Caco-2 (cell line): ENCODE results near the gene EEF1A1. TPM values are rescaled to one million over a fixed set of nuclear protein-coding genes. Genes with fewer than 3 reads are reported as not detected.

Experiments used
- BruUV-seq: library from RNA; stranded (reverse); fragments of 400-500 nt; replicated peaks from 2 replicates; lab custom pipeline; 2021; lab: Mats Ljungman, UMichigan
- CTCF ChIA-PET: fragments of 300-600 bp; sonication (Branson Sonifier 250); formaldehyde crosslinking; loops from one replicate; lab custom pipeline; 2022; ENCODE audit warnings: antibody characterized with exemption; lab: Charles Lee
- POLR2A ChIA-PET: fragments of 300-600 bp; sonication (Branson Sonifier 250); formaldehyde crosslinking; loops from one replicate; lab custom pipeline; 2022; ENCODE audit warnings: antibody characterized with exemption; lab: Charles Lee
- DNase-seq, 2 experiments: peaks; one replicate each; pipeline versions ENCODE4 v3.0.0 to v3.0.0-alpha.2; 2020 to 2022
- H3K27me3 ChIP-seq: replicated peaks from 2 replicates; pipeline ENCODE4 v1.6.0; 2011; ENCODE audit warnings: low read length; ENCODE audit not compliant: control insufficient read depth, insufficient read depth
- H3K36me3 ChIP-seq: 2 replicates; pipeline ENCODE4 v1.5.1; 2011; ENCODE audit warnings: low read length; ENCODE audit not compliant: control insufficient read depth, insufficient read depth
- H3K4me1 ChIP-seq: fragments of 250-450 bp; sonication (Bioruptor Pico); 2 replicates; pipeline ENCODE4 v1.5.1; 2020; ENCODE audit warnings: mild to moderate bottlenecking
- H3K4me3 ChIP-seq: 2 replicates; pipeline ENCODE4 v1.5.1; 2011; ENCODE audit warnings: low read depth, mild to moderate bottlenecking, control low read depth, low read length
- H3K9me3 ChIP-seq: fragments of 250-450 bp; sonication (Bioruptor Pico); 2 replicates; pipeline ENCODE4 v1.5.1; 2020; ENCODE audit warnings: mild to moderate bottlenecking, moderate library complexity
- H3K27ac Mint-ChIP-seq: one replicate; pipeline ENCODE4 v1.8.0; 2022; ENCODE audit warnings: mixed read lengths; ENCODE audit not compliant: unreplicated experiment
- H3K27me3 Mint-ChIP-seq: one replicate; pipeline ENCODE4 v1.8.0; 2022; ENCODE audit warnings: mixed read lengths; ENCODE audit not compliant: insufficient read depth, unreplicated experiment
- H3K36me3 Mint-ChIP-seq: one replicate; pipeline ENCODE4 v1.8.0; 2022; ENCODE audit warnings: mild to moderate bottlenecking, mixed read lengths; ENCODE audit not compliant: insufficient read depth, unreplicated experiment
- H3K4me1 Mint-ChIP-seq: one replicate; pipeline ENCODE4 v1.8.0; 2022; ENCODE audit warnings: low read depth, mixed read lengths; ENCODE audit not compliant: unreplicated experiment
- H3K4me3 Mint-ChIP-seq: one replicate; pipeline ENCODE4 v1.8.0; 2022; ENCODE audit warnings: mild to moderate bottlenecking, moderate library complexity, mixed read lengths; ENCODE audit not compliant: unreplicated experiment
- H3K9me3 Mint-ChIP-seq: one replicate; pipeline ENCODE4 v1.8.0; 2022; ENCODE audit warnings: mixed read lengths; ENCODE audit not compliant: unreplicated experiment
- intact Hi-C: fragments of 100-400 bp; cut with micrococcal nuclease; formaldehyde crosslinking; loops from one replicate; pipeline ENCODE4 v1.10.0; 2022; ENCODE audit not compliant: unreplicated experiment
- total RNA-seq: library from RNA; stranded (reverse); gene quantifications from 2 replicates; pipeline ENCODE4 v1.2.3, GENCODE V29; 2022
- TF ChIP-seq, protein P1 (sequence below), 2 experiments: fragments of 200-600 bp in 1 of 2; IDR thresholded peaks; 1 replicate in 1 of 2; 2 replicates in 1 of 2; pipeline versions ENCODE4 v1.5.1 to v1.8.0; 2011 to 2022; ENCODE audit warnings: antibody characterized with exemption in 1 of 2, control low read depth in 1 of 2, inconsistent platforms in 1 of 2, low read depth in 1 of 2, low read length in 1 of 2, mild to moderate bottlenecking in 1 of 2, moderate library complexity in 1 of 2; ENCODE audit not compliant: insufficient read depth in 1 of 2, severe bottlenecking in 1 of 2, unreplicated experiment in 1 of 2

The EEF1A1 gene
- total RNA-seq, 1 experiment from 2014 or later, result 9,491 TPM

GRCh38 chr6:73504160-73504559 is 16.7 kb downstream of the EEF1A1 start:
- H3K4me1 Mint-ChIP-seq, result no peaks in the 10 kb centered on the region
- CTCF ChIA-PET, result no interaction called here

DNA sequence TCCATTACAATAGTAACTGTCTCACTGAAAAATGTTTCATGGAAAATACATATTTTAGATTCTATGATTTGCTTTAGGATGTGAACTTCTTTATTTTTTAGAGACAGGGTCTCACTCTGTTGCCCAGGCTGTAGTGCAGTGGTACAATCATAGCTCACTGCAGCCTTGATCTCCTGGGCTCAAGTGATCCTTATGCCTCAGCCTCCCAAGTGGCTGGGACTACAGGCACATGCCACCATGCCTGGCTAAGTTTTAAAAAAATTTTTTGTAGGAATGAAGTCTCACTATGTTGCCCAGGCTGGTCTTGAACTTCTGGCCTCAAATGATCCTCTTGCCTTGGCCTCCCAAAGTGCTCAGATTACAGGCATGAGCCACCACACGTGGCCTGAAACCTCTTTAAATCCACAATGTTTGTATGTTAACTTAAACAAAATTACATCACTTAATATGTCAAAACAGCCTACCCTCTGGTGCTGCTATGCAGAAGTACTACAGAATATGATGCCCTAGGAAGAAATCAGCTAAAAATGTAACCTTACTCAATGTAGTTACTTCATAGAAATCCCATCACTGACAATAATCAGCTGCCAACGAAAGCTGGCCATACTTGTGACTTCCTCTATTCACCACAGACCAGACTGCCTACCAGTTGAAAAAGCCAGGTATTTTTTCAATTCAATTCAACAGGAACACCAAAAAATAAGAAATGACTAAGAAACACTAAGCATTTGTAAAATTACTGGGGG is 17.6 kb downstream of the EEF1A1 start:
- TF ChIP-seq, protein P1, sequence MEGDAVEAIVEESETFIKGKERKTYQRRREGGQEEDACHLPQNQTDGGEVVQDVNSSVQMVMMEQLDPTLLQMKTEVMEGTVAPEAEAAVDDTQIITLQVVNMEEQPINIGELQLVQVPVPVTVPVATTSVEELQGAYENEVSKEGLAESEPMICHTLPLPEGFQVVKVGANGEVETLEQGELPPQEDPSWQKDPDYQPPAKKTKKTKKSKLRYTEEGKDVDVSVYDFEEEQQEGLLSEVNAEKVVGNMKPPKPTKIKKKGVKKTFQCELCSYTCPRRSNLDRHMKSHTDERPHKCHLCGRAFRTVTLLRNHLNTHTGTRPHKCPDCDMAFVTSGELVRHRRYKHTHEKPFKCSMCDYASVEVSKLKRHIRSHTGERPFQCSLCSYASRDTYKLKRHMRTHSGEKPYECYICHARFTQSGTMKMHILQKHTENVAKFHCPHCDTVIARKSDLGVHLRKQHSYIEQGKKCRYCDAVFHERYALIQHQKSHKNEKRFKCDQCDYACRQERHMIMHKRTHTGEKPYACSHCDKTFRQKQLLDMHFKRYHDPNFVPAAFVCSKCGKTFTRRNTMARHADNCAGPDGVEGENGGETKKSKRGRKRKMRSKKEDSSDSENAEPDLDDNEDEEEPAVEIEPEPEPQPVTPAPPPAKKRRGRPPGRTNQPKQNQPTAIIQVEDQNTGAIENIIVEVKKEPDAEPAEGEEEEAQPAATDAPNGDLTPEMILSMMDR (IDR thresholded peaks at IDR 0.05; ENCODE audit: insufficient read depth in 1 of 2, low read depth in 1 of 2, low read length in 1 of 2, severe bottlenecking in 1 of 2, unreplicated experiment in 1 of 2), result no peak
- intact Hi-C loops, result no loop called here
- H3K36me3 Mint-ChIP-seq, result peaks cover 41% of the 10 kb centered on the region
- Histone ChIP-seq H3K9me3 (peaks cover 3% of the 10 kb centered on the region; the same call in 1 of the 2 replicates), H3K36me3 (no peaks in the 10 kb centered on the region; the same call in 1 of the 2 replicates), H3K4me3 (no peak overlapping the region), H3K27me3 (no peaks in the 10 kb centered on the region), H3K4me1 (no peaks in the 10 kb centered on the region)
- CTCF ChIA-PET, result no interaction called here
- H3K27me3 Mint-ChIP-seq, result no peaks in the 10 kb centered on the region
- POLR2A ChIA-PET, result no interaction called here
- no peaks in the 10 kb centered on the region for H3K4me1 Mint-ChIP-seq
- H3K27ac Mint-ChIP-seq, result no peak overlapping the region
- no peak for DNase-seq
- BruUV-seq, result no TSS peak
- no peaks in the 10 kb centered on the region for H3K9me3 Mint-ChIP-seq
- H3K4me3 Mint-ChIP-seq, result no peak overlapping the region

More at GRCh38 chr6:73504160-73504559, 16.7 kb downstream of the EEF1A1 start:
- H3K9me3 ChIP-seq, result peaks cover 3% of the 10 kb centered on the region; the same call in 1 of the 2 replicates
- H3K27ac Mint-ChIP-seq, result no peak overlapping the region
- H3K27me3 Mint-ChIP-seq, result no peaks in the 10 kb centered on the region
- no peaks in the 10 kb centered on the region; the same call in 1 of the 2 replicates for H3K36me3 ChIP-seq
- no peak for DNase-seq
- peaks cover 44% of the 10 kb centered on the region for H3K36me3 Mint-ChIP-seq
- TF ChIP-seq, protein P1 (IDR thresholded peaks at IDR 0.05; ENCODE audit: insufficient read depth in 1 of 2, low read depth in 1 of 2, low read length in 1 of 2, severe bottlenecking in 1 of 2, unreplicated experiment in 1 of 2), result no peak
- no peaks in the 10 kb centered on the region for H3K27me3 ChIP-seq
- no peaks in the 10 kb centered on the region for H3K4me1 ChIP-seq
- no peak overlapping the region for H3K4me3 ChIP-seq
- no TSS peak for BruUV-seq
- intact Hi-C loops, result no loop called here
- POLR2A ChIA-PET, result no interaction called here
- no peaks in the 10 kb centered on the region for H3K9me3 Mint-ChIP-seq
- H3K4me3 Mint-ChIP-seq, result no peak overlapping the region

- no peaks in the 10 kb centered on the region for H3K27me3 Mint-ChIP-seq
- TF ChIP-seq, protein P1 (IDR thresholded peaks at IDR 0.05; ENCODE audit: insufficient read depth in 1 of 2, low read depth in 1 of 2, low read length in 1 of 2, severe bottlenecking in 1 of 2, unreplicated experiment in 1 of 2), result no peak
- Histone ChIP-seq H3K27me3 (no peaks in the 10 kb centered on the region), H3K9me3 (no peaks in the 10 kb centered on the region), H3K4me1 (no peaks in the 10 kb centered on the region), H3K36me3 (no peaks in the 10 kb centered on the region; the same call in 1 of the 2 replicates), H3K4me3 (no peak overlapping the region)
- ChIA-PET CTCF (no interaction called here), POLR2A (no interaction called here)
- no TSS peak for BruUV-seq
- H3K9me3 Mint-ChIP-seq, result no peaks in the 10 kb centered on the region
- no peak overlapping the region for H3K4me3 Mint-ChIP-seq
- intact Hi-C loops, result no loop called here
- no peak for DNase-seq
- no peak overlapping the region for H3K27ac Mint-ChIP-seq
- peaks cover 34% of the 10 kb centered on the region for H3K36me3 Mint-ChIP-seq
- H3K4me1 Mint-ChIP-seq, result no peaks in the 10 kb centered on the region
These were observed 22.9 kb downstream of the EEF1A1 start for GRCh38 chr6:73497915-73498314.
